Activated naive CD4-positive, alpha-beta T cell (primary cell): ENCODE measurements around the gene GRID1.
"Not testable (repeated sequence)": the region's sequence is repeated elsewhere in the genome, so short reads cannot be mapped to it uniquely, and the experiment has no call there.

Source experiments
- DNase-seq, 4 experiments: peaks; one replicate each; lab custom pipeline; 2025; lab: John Stamatoyannopoulos, UW

Gene GRID1

GRCh38 chr10:86391986-86392722 is 25.6 kb upstream of the GRID1 start:
- no peak for DNase-seq

- DNase-seq: no peak
These were observed 24.7 kb upstream of the GRID1 start for GRCh38 chr10:86391236-86391840.

GRCh38 chr10:86390337-86391120 is 23.9 kb upstream of the GRID1 start:
- DNase-seq: no peak

GRCh38 chr10:86389441-86390193 is 23.0 kb upstream of the GRID1 start:
- no peak for DNase-seq

GRCh38 chr10:86389109-86389440 is 22.5 kb upstream of the GRID1 start:
- DNase-seq: not testable (repeated sequence)

- DNase-seq: no peak
These were observed 21.6 kb upstream of the GRID1 start for GRCh38 chr10:86388119-86388704.

GRCh38 chr10:86387178-86387794 is 20.7 kb upstream of the GRID1 start:
- no peak for DNase-seq

GRCh38 chr10:86385806-86386205 is 19.2 kb upstream of the GRID1 start:
- no peak for DNase-seq

GRCh38 chr10:86377797-86378146 is 11.2 kb upstream of the GRID1 start:
- DNase-seq: no peak

GRCh38 chr10:86376852-86377796 is 10.5 kb upstream of the GRID1 start:
- peak; percentile 77 to 85 (median 80) for DNase-seq

- no peak for DNase-seq
These were observed 9.8 kb upstream of the GRID1 start for GRCh38 chr10:86376403-86376802.

- no peak for DNase-seq
These were observed 8.6 kb upstream of the GRID1 start for GRCh38 chr10:86375204-86375603.

GRCh38 chr10:86374664-86375063 is 8.1 kb upstream of the GRID1 start:
- no peak for DNase-seq

GRCh38 chr10:86373828-86374227 is 7.2 kb upstream of the GRID1 start:
- DNase-seq: no peak

- DNase-seq: no peak
These were observed 6.7 kb upstream of the GRID1 start for GRCh38 chr10:86373251-86373650.

GRCh38 chr10:86372784-86373239 is 6.2 kb upstream of the GRID1 start:
- DNase-seq: no peak

GRCh38 chr10:86372119-86372783 is 5.7 kb upstream of the GRID1 start:
- DNase-seq: no peak

- no peak for DNase-seq
These were observed 5.1 kb upstream of the GRID1 start for GRCh38 chr10:86371691-86372090.

- DNase-seq: no peak
These were observed 4.5 kb upstream of the GRID1 start for GRCh38 chr10:86371116-86371515.
